ENCODE data around the gene FARP2.

GRCh38 chr2:241451840-241452506 lies 95.9 kb downstream of the FARP2 start:
- TF ChIP-seq CTCF (conservative IDR thresholded peaks at IDR 0.05; ENCODE audit: low read depth in 2 of 2) (no peak), CREB1 (CRISPR knock-in tag; IDR thresholded peaks at IDR 0.05; ENCODE audit: low read depth) (no peak), POLR2AphosphoS5 (IDR thresholded peaks at IDR 0.05; ENCODE audit: low read depth) (no peak), EZH2 (IDR thresholded peaks at IDR 0.05; ENCODE audit: low read depth, unreplicated experiment) (no peak), JUNB (IDR thresholded peaks at IDR 0.05; ENCODE audit: unreplicated experiment) (no peak)
- TF ChIP-seq, protein P1, sequence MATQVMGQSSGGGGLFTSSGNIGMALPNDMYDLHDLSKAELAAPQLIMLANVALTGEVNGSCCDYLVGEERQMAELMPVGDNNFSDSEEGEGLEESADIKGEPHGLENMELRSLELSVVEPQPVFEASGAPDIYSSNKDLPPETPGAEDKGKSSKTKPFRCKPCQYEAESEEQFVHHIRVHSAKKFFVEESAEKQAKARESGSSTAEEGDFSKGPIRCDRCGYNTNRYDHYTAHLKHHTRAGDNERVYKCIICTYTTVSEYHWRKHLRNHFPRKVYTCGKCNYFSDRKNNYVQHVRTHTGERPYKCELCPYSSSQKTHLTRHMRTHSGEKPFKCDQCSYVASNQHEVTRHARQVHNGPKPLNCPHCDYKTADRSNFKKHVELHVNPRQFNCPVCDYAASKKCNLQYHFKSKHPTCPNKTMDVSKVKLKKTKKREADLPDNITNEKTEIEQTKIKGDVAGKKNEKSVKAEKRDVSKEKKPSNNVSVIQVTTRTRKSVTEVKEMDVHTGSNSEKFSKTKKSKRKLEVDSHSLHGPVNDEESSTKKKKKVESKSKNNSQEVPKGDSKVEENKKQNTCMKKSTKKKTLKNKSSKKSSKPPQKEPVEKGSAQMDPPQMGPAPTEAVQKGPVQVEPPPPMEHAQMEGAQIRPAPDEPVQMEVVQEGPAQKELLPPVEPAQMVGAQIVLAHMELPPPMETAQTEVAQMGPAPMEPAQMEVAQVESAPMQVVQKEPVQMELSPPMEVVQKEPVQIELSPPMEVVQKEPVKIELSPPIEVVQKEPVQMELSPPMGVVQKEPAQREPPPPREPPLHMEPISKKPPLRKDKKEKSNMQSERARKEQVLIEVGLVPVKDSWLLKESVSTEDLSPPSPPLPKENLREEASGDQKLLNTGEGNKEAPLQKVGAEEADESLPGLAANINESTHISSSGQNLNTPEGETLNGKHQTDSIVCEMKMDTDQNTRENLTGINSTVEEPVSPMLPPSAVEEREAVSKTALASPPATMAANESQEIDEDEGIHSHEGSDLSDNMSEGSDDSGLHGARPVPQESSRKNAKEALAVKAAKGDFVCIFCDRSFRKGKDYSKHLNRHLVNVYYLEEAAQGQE (IDR thresholded peaks at IDR 0.05; ENCODE audit: unreplicated experiment) = no peak

Data from GM23338 (cell line).